H1 (cell line): ENCODE results near the gene PID1. TPM values are rescaled to one million over a fixed set of nuclear protein-coding genes. Genes with fewer than 3 reads are reported as not detected.

ENCODE experiments used
- HDAC6 ChIP-seq: IDR thresholded peaks from one replicate; pipeline ENCODE4 v1.7.1; 2012; ENCODE audit warnings: low read depth, mild to moderate bottlenecking, inconsistent platforms, low read length, moderate library complexity
- KDM4A ChIP-seq: IDR thresholded peaks from one replicate; pipeline ENCODE4 v1.7.1; 2012; ENCODE audit warnings: low read depth, mild to moderate bottlenecking, moderate library complexity, low read length, inconsistent platforms; ENCODE audit not compliant: severe bottlenecking
- MAFK ChIP-seq: IDR thresholded peaks from 2 replicates; pipeline ENCODE4 v1.6.1; 2012; ENCODE audit warnings: low read depth, mild to moderate bottlenecking, improper control_type of control experiment, low read length
- POLR2A ChIP-seq, 2 experiments: IDR thresholded peaks; 1 replicate in 1 of 2; 2 replicates in 1 of 2; pipeline ENCODE4 v1.6.1; 2011; ENCODE audit warnings: low read depth in 2 of 2, low read length in 2 of 2, mild to moderate bottlenecking in 2 of 2; ENCODE audit errors: control extremely low read depth in 1 of 2
- TAF7 ChIP-seq: optimal IDR thresholded peaks from 2 replicates; pipeline ENCODE3; 2011; ENCODE audit warnings: low read depth, mild to moderate bottlenecking, inconsistent platforms, low read length, moderate library complexity, borderline replicate concordance
- TCF12 ChIP-seq: IDR thresholded peaks from 2 replicates; pipeline ENCODE4 v1.6.1; 2011; ENCODE audit warnings: low read depth, mild to moderate bottlenecking, low read length
- polyA plus RNA-seq, 7 experiments: library from polyadenylated mRNA; depleted of rRNA in 3 of 7; stranded (reverse) in 5 of 7; unstranded in 2 of 7; fragments of >200 nt in 5 of 7; fragments of 200-250 nt in 2 of 7; gene quantifications; 1 replicate in 5 of 7; 2 replicates in 1 of 7; 4 replicates in 1 of 7; pipeline versions ENCODE4 v1.2.1 to v1.2.3, GENCODE V29; 2011 to 2013; ENCODE audit warnings: missing spikeins in 2 of 7, mixed read lengths in 2 of 7
- total RNA-seq: library from RNA; stranded (reverse); fragmentation: NEBNext Ultra II Directional; extraction: Animal tissue kit (Norgen Biotek cat#: 25700); gene quantifications from 2 replicates; pipeline ENCODE4 v1.2.1, GENCODE V29; 2021
- TF ChIP-seq, protein P1 (sequence below): fragments of 300-600 bp; sonication (generic); IDR thresholded peaks from 2 replicates; pipeline ENCODE4 v1.7.1; 2012; ENCODE audit warnings: low read length, moderate library complexity, mild to moderate bottlenecking, inconsistent platforms; ENCODE audit not compliant: insufficient replicate concordance
- TF ChIP-seq, protein P2 (sequence below): IDR thresholded peaks from 2 replicates; pipeline ENCODE4 v1.6.1; 2012; ENCODE audit warnings: inconsistent platforms

Gene PID1
- total and polyA plus RNA-seq, 2 of the 8 experiments (the other 6 are each of a cell fraction or from before 2014, with no cell fraction given) = 1.5 to 3.3 TPM

DNA sequence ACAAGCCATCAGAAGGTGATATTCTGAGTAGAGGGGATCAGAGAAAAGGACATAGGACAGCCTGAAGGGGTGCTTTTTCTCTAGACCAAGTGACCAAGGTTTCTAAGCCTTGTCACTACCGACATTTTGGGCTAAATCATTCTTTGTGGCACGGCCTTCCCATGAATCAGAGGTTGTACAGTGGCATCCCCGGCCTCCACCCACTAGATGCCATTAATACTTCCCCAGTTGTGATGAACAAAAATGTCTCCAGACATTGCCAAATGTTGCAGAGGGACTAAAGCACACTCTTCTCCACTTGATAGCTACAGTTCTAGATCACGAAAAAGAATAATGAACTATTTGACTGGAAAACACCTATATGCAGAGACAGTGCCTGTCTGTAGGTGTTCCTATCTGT is 143.6 kb downstream of the PID1 start (continued):
- TF ChIP-seq, protein P1, sequence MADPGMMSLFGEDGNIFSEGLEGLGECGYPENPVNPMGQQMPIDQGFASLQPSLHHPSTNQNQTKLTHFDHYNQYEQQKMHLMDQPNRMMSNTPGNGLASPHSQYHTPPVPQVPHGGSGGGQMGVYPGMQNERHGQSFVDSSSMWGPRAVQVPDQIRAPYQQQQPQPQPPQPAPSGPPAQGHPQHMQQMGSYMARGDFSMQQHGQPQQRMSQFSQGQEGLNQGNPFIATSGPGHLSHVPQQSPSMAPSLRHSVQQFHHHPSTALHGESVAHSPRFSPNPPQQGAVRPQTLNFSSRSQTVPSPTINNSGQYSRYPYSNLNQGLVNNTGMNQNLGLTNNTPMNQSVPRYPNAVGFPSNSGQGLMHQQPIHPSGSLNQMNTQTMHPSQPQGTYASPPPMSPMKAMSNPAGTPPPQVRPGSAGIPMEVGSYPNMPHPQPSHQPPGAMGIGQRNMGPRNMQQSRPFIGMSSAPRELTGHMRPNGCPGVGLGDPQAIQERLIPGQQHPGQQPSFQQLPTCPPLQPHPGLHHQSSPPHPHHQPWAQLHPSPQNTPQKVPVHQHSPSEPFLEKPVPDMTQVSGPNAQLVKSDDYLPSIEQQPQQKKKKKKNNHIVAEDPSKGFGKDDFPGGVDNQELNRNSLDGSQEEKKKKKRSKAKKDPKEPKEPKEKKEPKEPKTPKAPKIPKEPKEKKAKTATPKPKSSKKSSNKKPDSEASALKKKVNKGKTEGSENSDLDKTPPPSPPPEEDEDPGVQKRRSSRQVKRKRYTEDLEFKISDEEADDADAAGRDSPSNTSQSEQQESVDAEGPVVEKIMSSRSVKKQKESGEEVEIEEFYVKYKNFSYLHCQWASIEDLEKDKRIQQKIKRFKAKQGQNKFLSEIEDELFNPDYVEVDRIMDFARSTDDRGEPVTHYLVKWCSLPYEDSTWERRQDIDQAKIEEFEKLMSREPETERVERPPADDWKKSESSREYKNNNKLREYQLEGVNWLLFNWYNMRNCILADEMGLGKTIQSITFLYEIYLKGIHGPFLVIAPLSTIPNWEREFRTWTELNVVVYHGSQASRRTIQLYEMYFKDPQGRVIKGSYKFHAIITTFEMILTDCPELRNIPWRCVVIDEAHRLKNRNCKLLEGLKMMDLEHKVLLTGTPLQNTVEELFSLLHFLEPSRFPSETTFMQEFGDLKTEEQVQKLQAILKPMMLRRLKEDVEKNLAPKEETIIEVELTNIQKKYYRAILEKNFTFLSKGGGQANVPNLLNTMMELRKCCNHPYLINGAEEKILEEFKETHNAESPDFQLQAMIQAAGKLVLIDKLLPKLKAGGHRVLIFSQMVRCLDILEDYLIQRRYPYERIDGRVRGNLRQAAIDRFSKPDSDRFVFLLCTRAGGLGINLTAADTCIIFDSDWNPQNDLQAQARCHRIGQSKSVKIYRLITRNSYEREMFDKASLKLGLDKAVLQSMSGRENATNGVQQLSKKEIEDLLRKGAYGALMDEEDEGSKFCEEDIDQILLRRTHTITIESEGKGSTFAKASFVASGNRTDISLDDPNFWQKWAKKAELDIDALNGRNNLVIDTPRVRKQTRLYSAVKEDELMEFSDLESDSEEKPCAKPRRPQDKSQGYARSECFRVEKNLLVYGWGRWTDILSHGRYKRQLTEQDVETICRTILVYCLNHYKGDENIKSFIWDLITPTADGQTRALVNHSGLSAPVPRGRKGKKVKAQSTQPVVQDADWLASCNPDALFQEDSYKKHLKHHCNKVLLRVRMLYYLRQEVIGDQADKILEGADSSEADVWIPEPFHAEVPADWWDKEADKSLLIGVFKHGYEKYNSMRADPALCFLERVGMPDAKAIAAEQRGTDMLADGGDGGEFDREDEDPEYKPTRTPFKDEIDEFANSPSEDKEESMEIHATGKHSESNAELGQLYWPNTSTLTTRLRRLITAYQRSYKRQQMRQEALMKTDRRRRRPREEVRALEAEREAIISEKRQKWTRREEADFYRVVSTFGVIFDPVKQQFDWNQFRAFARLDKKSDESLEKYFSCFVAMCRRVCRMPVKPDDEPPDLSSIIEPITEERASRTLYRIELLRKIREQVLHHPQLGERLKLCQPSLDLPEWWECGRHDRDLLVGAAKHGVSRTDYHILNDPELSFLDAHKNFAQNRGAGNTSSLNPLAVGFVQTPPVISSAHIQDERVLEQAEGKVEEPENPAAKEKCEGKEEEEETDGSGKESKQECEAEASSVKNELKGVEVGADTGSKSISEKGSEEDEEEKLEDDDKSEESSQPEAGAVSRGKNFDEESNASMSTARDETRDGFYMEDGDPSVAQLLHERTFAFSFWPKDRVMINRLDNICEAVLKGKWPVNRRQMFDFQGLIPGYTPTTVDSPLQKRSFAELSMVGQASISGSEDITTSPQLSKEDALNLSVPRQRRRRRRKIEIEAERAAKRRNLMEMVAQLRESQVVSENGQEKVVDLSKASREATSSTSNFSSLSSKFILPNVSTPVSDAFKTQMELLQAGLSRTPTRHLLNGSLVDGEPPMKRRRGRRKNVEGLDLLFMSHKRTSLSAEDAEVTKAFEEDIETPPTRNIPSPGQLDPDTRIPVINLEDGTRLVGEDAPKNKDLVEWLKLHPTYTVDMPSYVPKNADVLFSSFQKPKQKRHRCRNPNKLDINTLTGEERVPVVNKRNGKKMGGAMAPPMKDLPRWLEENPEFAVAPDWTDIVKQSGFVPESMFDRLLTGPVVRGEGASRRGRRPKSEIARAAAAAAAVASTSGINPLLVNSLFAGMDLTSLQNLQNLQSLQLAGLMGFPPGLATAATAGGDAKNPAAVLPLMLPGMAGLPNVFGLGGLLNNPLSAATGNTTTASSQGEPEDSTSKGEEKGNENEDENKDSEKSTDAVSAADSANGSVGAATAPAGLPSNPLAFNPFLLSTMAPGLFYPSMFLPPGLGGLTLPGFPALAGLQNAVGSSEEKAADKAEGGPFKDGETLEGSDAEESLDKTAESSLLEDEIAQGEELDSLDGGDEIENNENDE = no peak
- TF ChIP-seq KDM4A = no peak
- no peak for TF ChIP-seq HDAC6
- TF ChIP-seq TCF12 = no peak
- no peak for TF ChIP-seq MAFK
- TF ChIP-seq POLR2A (IDR thresholded peaks at IDR 0.05; ENCODE audit: control extremely low read depth in 1 of 2, low read depth in 2 of 2, low read length in 2 of 2) = no peak
- TF ChIP-seq, protein P2, sequence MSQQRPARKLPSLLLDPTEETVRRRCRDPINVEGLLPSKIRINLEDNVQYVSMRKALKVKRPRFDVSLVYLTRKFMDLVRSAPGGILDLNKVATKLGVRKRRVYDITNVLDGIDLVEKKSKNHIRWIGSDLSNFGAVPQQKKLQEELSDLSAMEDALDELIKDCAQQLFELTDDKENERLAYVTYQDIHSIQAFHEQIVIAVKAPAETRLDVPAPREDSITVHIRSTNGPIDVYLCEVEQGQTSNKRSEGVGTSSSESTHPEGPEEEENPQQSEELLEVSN = no peak
- TF ChIP-seq TAF7 = no peak
